ENCODE measurements around the gene TBX6.

DNA sequence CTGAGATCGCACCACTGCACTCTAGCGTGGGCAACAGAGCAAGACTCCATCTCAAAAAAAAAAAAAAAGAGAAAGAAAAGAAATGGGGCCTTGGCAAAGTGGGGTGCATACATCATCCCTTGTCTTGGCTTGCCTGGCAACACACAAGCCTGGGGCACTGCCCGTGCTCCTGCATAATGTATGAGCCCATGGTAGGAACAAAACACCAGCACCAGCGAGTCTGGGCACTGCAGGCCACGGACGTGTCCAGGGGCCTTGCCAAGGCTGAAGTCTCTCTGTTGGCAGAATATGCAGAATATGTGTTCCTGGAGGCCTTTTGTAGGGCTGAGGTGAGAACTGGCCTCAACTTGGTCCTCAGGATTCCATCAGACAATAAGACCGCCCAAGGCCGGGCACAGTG is 41.9 kb downstream of the TBX6 start:
- TF ChIP-seq, protein P1, sequence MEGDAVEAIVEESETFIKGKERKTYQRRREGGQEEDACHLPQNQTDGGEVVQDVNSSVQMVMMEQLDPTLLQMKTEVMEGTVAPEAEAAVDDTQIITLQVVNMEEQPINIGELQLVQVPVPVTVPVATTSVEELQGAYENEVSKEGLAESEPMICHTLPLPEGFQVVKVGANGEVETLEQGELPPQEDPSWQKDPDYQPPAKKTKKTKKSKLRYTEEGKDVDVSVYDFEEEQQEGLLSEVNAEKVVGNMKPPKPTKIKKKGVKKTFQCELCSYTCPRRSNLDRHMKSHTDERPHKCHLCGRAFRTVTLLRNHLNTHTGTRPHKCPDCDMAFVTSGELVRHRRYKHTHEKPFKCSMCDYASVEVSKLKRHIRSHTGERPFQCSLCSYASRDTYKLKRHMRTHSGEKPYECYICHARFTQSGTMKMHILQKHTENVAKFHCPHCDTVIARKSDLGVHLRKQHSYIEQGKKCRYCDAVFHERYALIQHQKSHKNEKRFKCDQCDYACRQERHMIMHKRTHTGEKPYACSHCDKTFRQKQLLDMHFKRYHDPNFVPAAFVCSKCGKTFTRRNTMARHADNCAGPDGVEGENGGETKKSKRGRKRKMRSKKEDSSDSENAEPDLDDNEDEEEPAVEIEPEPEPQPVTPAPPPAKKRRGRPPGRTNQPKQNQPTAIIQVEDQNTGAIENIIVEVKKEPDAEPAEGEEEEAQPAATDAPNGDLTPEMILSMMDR (IDR thresholded peaks at IDR 0.05): no peak
- TF ChIP-seq POLR2A (IDR thresholded peaks at IDR 0.05) (no peak), POLR2AphosphoS5 (IDR thresholded peaks at IDR 0.05) (no peak)

All from sigmoid colon (tissue), 4 donors.